Mucosa of rectum (tissue), 2 donors: ENCODE data around the gene ADAMTS16.
"Not testable (repeated sequence)": the region's sequence is repeated elsewhere in the genome, so short reads cannot be mapped to it uniquely, and the experiment has no call there.

ENCODE experiments used
- H3K27ac ChIP-seq, 2 donors: one replicate each; pipeline ENCODE4 v1.7.0; 2013; ENCODE audit warnings: inconsistent platforms in 2 of 2, low read depth in 2 of 2, low read length in 2 of 2
- H3K27me3 ChIP-seq, 2 donors: one replicate each; pipeline ENCODE4 v1.7.0; 2013; ENCODE audit warnings: low read length in 2 of 2; ENCODE audit not compliant: control insufficient read depth in 2 of 2, insufficient read depth in 2 of 2
- H3K36me3 ChIP-seq, 2 donors: one replicate each; pipeline ENCODE4 v1.7.0; 2013; ENCODE audit warnings: low read length in 2 of 2; ENCODE audit not compliant: control insufficient read depth in 2 of 2, insufficient read depth in 2 of 2
- H3K4me1 ChIP-seq, 2 donors: one replicate each; pipeline ENCODE4 v1.7.0; 2013; ENCODE audit warnings: low read length in 2 of 2, mild to moderate bottlenecking in 1 of 2; ENCODE audit not compliant: control insufficient read depth in 2 of 2, insufficient read depth in 2 of 2
- H3K4me3 ChIP-seq, 2 donors: one replicate each; pipeline ENCODE4 v1.7.0; 2013; ENCODE audit warnings: low read length in 2 of 2
- H3K9ac ChIP-seq, 2 donors: one replicate each; pipeline ENCODE4 v1.7.0; 2013; ENCODE audit warnings: low read length in 2 of 2, low read depth in 1 of 2, mild to moderate bottlenecking in 1 of 2
- H3K9me3 ChIP-seq, 2 donors: one replicate each; pipeline ENCODE4 v1.7.0; 2013; ENCODE audit warnings: low read length in 2 of 2; ENCODE audit not compliant: control insufficient read depth in 2 of 2
- donor health status: healthy.
- donor health status: Normal muscosa, but diverticular disease.

ADAMTS16 gene

GRCh38 chr5:5124231-5124630, 15.9 kb upstream of the ADAMTS16 start:
- no peaks in the 10 kb centered on the region for H3K4me1 ChIP-seq
- H3K27me3 ChIP-seq, result no peaks in the 10 kb centered on the region
- H3K4me3 ChIP-seq, result no peak overlapping the region
- H3K27ac ChIP-seq, result no peak overlapping the region
- H3K9me3 ChIP-seq, result no peaks in the 10 kb centered on the region
- H3K9ac ChIP-seq, result no peak overlapping the region
- no peaks in the 10 kb centered on the region for H3K36me3 ChIP-seq

- no peak overlapping the region for H3K27ac ChIP-seq
- H3K36me3 ChIP-seq, result no peaks in the 10 kb centered on the region
- no peaks in the 10 kb centered on the region for H3K9me3 ChIP-seq
- H3K9ac ChIP-seq, result no peak overlapping the region
- no peaks in the 10 kb centered on the region for H3K27me3 ChIP-seq
- no peaks in the 10 kb centered on the region for H3K4me1 ChIP-seq
- no peak overlapping the region for H3K4me3 ChIP-seq
Observed at GRCh38 chr5:5126444-5126843, 13.7 kb upstream of the ADAMTS16 start.

GRCh38 chr5:5128766-5129165, 11.4 kb upstream of the ADAMTS16 start:
- no peak overlapping the region for H3K4me3 ChIP-seq
- H3K9me3 ChIP-seq, result no peaks in the 10 kb centered on the region
- no peaks in the 10 kb centered on the region for H3K27me3 ChIP-seq
- no peak overlapping the region for H3K27ac ChIP-seq
- H3K4me1 ChIP-seq, result no peaks in the 10 kb centered on the region
- H3K36me3 ChIP-seq, result no peaks in the 10 kb centered on the region
- H3K9ac ChIP-seq, result no peak overlapping the region

GRCh38 chr5:5132234-5132633, 7.9 kb upstream of the ADAMTS16 start:
- H3K4me1 ChIP-seq, result no peaks in the 10 kb centered on the region
- no peaks in the 10 kb centered on the region for H3K27me3 ChIP-seq
- no peaks in the 10 kb centered on the region for H3K9me3 ChIP-seq
- no peaks in the 10 kb centered on the region for H3K36me3 ChIP-seq
- H3K4me3 ChIP-seq, result no peak overlapping the region
- H3K9ac ChIP-seq, result no peak overlapping the region
- no peak overlapping the region for H3K27ac ChIP-seq

- Histone ChIP-seq H3K27ac (no peak overlapping the region), H3K9ac (no peak overlapping the region), H3K4me1 (no peaks in the 10 kb centered on the region), H3K27me3 (no peaks in the 10 kb centered on the region), H3K9me3 (no peaks in the 10 kb centered on the region), H3K4me3 (no peak overlapping the region), H3K36me3 (no peaks in the 10 kb centered on the region)
Observed at GRCh38 chr5:5132693-5133295, 7.3 kb upstream of the ADAMTS16 start.

- Histone ChIP-seq H3K27ac (no peak overlapping the region), H3K9ac (no peak overlapping the region), H3K36me3 (no peaks in the 10 kb centered on the region), H3K9me3 (no peaks in the 10 kb centered on the region), H3K4me3 (no peak overlapping the region), H3K27me3 (no peaks in the 10 kb centered on the region), H3K4me1 (no peaks in the 10 kb centered on the region)
Observed at GRCh38 chr5:5134107-5134506, 6.0 kb upstream of the ADAMTS16 start.

- H3K9ac ChIP-seq, result no peak overlapping the region
- no peaks in the 10 kb centered on the region for H3K36me3 ChIP-seq
- H3K9me3 ChIP-seq, result no peaks in the 10 kb centered on the region
- H3K27me3 ChIP-seq, result peaks cover 3 to 5% of the 10 kb centered on the region in 2 donors
- no peak overlapping the region for H3K27ac ChIP-seq
- H3K4me3 ChIP-seq, result no peak overlapping the region
- no peaks in the 10 kb centered on the region for H3K4me1 ChIP-seq
Observed at GRCh38 chr5:5135957-5136676, 4.0 kb upstream of the ADAMTS16 start.

GRCh38 chr5:5137851-5138250, 2.3 kb upstream of the ADAMTS16 start:
- H3K27ac ChIP-seq, H3K4me3 ChIP-seq, H3K9me3 ChIP-seq, H3K9ac ChIP-seq, H3K4me1 ChIP-seq, H3K36me3 ChIP-seq, H3K27me3 ChIP-seq: not testable (repeated sequence)

- H3K36me3 ChIP-seq, result no peaks in the 10 kb centered on the region
- H3K4me1 ChIP-seq, result no peaks in the 10 kb centered on the region
- H3K9ac ChIP-seq, result no peak overlapping the region
- H3K27ac ChIP-seq, result no peak overlapping the region
- no peaks in the 10 kb centered on the region for H3K9me3 ChIP-seq
- no peak overlapping the region for H3K4me3 ChIP-seq
- H3K27me3 ChIP-seq, result peaks cover 6 to 8% of the 10 kb centered on the region in 2 donors
Observed at GRCh38 chr5:5139336-5139776, 774 bp upstream of the ADAMTS16 start.

- Histone ChIP-seq H3K4me1 (no peaks in the 10 kb centered on the region), H3K9me3 (no peaks in the 10 kb centered on the region), H3K27me3 (peaks cover 6 to 8% of the 10 kb centered on the region in 2 donors), H3K4me3 (no peak overlapping the region), H3K27ac (no peak overlapping the region), H3K36me3 (no peaks in the 10 kb centered on the region), H3K9ac (no peak overlapping the region)
Observed at GRCh38 chr5:5140479-5141338, 579 bp downstream of the ADAMTS16 start.
